GM12892 (cell line): ENCODE measurements around the gene PRDM16.

Experiments used
- POLR2A ChIP-seq: IDR thresholded peaks from 2 replicates; pipeline ENCODE4 v1.6.1; 2011; ENCODE audit warnings: low read depth, low read length, control low read depth
- POLR2AphosphoS5 ChIP-seq: IDR thresholded peaks from 2 replicates; pipeline ENCODE4 v1.6.1; 2011; ENCODE audit warnings: low read depth, low read length, control low read depth
- TAF1 ChIP-seq: IDR thresholded peaks from 2 replicates; pipeline ENCODE4 v1.6.1; 2011; ENCODE audit warnings: low read depth, mild to moderate bottlenecking, control low read depth, low read length, borderline replicate concordance

DNA sequence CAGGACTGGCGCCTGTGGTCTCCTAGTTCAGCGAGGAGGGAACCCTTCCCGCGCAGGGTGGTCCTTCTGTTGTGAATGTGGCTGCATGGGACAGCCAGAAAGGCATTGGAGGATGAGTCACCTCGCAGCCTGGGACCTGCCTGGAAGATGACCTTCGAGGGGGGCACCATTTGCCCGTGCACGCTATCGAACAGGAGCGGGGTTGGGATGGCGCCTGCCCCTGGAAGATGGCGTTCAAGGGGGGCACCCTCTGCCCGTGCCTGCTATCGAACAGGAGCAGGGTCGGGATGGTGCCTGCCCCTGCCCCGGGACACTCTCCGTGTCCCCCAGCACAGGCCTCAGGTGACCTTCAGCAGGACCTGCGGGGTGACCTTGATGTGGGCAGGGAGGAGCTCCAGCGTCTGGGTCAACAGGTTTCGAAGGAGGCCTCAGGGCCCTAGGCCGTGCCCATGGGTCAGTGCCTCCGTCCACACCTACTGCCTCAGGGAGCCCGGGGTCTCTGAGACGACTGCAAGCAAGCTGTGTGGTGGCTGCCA lies 49.4 kb upstream of the PRDM16 start:
- TF ChIP-seq POLR2A: no peak
- TF ChIP-seq POLR2AphosphoS5: no peak
- no peak for TF ChIP-seq TAF1
